ENCODE data around the gene NEK6.
A peak's percentile ranks its signal among the peaks of the same experiment; 100 is the strongest.

NEK6 gene

DNA sequence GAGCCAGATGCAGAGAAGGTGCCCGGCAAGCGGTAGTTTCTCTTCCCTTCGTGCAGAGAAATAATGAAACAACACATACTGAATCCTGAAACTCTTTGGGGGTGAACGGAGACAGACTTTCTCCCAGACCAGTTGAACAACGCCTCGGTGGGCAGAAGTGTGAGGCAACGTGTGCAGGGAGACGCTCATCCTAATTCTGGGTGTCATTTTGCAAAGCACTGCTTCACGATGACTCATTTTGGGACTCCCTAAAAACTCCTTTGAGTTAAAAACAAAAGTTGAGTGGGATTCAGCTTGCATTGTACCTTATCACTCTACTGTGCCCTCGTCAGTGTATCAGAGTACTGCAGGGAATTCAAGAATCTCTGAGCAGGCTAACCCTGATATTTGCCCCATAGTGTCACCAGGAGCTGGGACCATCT lies 3.5 kb upstream of the NEK6 start:
- TF ChIP-seq, protein P1, sequence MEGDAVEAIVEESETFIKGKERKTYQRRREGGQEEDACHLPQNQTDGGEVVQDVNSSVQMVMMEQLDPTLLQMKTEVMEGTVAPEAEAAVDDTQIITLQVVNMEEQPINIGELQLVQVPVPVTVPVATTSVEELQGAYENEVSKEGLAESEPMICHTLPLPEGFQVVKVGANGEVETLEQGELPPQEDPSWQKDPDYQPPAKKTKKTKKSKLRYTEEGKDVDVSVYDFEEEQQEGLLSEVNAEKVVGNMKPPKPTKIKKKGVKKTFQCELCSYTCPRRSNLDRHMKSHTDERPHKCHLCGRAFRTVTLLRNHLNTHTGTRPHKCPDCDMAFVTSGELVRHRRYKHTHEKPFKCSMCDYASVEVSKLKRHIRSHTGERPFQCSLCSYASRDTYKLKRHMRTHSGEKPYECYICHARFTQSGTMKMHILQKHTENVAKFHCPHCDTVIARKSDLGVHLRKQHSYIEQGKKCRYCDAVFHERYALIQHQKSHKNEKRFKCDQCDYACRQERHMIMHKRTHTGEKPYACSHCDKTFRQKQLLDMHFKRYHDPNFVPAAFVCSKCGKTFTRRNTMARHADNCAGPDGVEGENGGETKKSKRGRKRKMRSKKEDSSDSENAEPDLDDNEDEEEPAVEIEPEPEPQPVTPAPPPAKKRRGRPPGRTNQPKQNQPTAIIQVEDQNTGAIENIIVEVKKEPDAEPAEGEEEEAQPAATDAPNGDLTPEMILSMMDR (IDR thresholded peaks at IDR 0.05; ENCODE audit: insufficient read depth, low read depth, low read length, missing control alignments) = peak; percentile 9
- H3K4me3 ChIP-seq (ENCODE audit: low read depth, low read length) = peak overlapping the region; percentile 6
- peak; percentile 96 for DNase-seq (ENCODE audit: low read depth)

DNA sequence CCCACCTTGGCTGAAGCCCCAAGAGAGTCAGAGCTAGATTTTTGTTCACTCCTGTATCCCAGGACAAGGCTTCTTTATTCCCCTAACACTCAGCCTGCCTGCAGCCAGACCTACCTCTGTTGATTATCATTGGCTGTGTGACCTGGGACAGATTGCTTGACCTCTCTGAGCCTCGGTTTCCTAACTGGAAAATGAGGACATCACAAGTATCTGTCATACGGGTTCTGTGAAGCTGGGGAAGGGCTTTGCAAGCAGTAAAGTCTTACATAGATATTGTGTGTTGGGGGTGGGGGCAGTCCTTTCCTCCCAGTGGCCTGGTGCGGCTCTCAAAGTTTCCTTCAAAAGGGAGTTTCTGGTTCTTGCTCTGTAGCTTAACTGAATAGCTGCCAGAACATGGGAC lies 2.5 kb upstream of the NEK6 start:
- DNase-seq (ENCODE audit: low read depth) = peak; percentile 29
- TF ChIP-seq, protein P1 (IDR thresholded peaks at IDR 0.05; ENCODE audit: insufficient read depth, low read depth, low read length, missing control alignments) = no peak
- no peak overlapping the region for H3K4me3 ChIP-seq (ENCODE audit: low read depth, low read length)

DNA sequence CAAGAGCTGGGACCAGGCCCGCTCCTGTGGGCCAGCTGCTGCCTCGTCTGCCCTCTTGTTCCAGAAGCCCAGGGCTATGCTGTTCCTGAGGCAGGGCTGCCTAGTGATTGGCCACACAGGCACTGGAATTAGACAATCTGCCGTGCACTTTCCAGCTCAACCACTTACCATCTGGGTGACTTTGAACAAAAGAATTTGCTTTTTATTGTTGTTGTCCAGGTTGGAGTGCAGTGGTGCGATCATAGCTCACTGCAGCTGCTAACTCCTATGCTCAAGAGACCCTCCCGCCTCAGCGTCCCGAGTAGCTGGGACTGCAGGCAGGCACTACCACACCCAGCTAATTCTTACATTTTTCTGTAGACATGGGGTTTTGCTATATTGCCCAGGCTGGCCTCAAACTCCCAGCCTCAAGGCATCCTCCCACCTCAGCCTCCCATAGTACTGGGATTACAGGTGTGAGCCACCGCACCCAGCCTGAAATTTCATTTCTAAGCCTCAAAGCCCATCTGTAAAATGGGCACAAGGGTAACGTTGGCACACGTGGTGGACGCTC lies 1.2 kb upstream of the NEK6 start:
- TF ChIP-seq, protein P1 (IDR thresholded peaks at IDR 0.05; ENCODE audit: insufficient read depth, low read depth, low read length, missing control alignments) = no peak
- H3K4me3 ChIP-seq (ENCODE audit: low read depth, low read length) = no peak overlapping the region
- no peak for DNase-seq (ENCODE audit: low read depth)

DNA sequence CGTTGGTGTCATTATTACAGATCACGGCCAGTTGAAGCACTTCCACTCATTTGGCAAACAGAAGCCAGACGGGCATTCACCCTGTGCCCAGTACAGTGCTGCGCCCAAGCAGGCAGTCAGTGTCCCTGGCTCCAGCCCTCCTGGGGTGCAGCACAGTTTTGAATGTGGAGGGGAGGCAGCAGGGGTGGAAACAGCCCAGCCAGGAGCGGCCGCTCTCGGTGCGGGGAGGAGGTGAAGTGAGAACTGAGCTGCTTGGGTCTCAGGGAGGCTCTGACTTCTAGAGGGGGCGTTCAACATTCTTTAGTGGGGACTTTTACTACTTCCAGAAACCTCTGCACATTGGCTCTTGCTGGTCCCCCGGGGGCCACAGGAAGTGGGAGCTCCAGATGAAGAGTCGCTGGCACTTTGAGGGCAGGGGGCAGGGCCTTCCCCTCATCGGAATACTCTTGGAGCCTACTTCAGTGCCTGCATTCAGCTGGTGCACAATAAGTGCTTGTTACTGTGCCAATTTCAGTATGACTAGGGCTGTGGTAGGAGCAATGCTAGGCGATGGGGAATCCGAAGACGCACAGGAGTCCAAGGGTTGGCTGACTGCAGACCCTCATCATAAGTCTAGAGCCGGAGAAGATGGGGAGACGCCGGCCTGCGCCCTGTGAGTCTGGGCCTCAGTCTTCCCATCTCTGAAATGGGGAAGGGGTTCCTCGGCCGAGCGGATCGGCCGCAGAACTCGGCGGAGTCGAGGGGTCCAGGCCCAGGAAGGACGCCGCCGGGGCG lies 492 bp upstream of the NEK6 start:
- H3K4me3 ChIP-seq (ENCODE audit: low read depth, low read length) = peak overlapping the region; percentile 60
- DNase-seq (ENCODE audit: low read depth) = no peak
- TF ChIP-seq, protein P1 (IDR thresholded peaks at IDR 0.05; ENCODE audit: insufficient read depth, low read depth, low read length, missing control alignments) = no peak

DNA sequence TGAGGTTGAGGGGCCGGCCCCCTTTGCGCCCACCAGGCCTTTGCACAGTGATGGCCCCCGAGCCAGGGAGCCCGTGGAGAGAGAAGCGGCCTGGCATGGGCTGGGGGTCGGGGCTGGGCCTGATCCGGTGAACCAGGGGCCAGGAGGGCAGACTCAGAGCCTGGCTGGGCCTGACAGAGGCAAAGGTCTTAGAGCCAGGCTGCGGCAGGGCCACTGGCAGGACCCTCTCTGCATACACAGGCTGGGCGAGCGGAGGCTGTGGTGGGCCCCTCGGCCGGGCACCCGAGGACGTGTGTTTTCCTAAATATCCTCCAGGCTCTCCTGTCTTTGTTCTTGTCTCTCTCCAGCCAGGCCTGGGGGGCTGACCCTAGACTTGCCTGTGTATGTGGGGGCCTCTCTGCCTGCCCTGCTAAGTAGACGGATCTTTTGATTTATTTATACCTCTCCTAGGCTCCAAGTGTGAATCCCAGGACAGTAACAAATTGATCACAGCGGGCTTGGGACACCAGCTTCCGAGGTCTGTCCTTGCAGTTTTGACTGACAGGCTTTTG lies 933 bp downstream of the NEK6 start:
- TF ChIP-seq, protein P1 (IDR thresholded peaks at IDR 0.05; ENCODE audit: insufficient read depth, low read depth, low read length, missing control alignments) = no peak
- DNase-seq (ENCODE audit: low read depth) = no peak
- H3K4me3 ChIP-seq (ENCODE audit: low read depth, low read length) = peak overlapping the region; percentile 78

DNA sequence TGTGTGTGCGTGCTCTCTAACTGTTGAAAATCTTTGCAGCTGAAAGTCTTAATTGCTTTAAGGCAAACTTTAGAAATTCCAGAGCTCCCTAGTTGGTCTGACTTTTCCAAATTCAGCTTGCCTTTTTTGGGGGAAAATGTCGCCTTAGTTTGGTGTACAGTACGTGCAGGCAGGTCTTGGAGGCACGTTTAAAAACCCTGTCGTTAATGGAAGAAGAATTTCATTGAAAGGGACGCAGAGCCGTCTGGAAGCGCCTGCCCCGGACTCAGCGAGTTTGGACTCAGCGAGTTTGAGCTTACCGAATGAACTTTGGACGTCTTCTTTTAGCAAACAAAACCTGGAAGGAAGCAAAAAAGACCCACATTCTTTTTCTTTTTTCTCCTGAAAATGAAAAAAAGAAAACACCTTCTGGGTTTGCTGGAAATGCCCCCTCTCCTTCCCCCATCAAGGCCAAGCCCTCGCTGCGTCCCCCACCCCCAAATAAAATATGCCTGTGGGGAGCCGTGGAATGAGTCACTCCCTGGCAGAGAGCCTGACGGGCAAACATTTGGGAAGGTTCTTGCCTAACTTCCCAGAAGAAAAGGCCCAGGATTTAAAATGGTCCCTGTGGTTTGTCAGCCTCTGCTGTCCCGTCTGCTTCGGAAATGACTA lies 1.5 kb downstream of the NEK6 start:
- TF ChIP-seq, protein P1 (IDR thresholded peaks at IDR 0.05; ENCODE audit: insufficient read depth, low read depth, low read length, missing control alignments) = no peak
- H3K4me3 ChIP-seq (ENCODE audit: low read depth, low read length) = peak overlapping the region; percentile 78
- no peak for DNase-seq (ENCODE audit: low read depth)

Measured in GM12865 (cell line).